Measurements from ENCODE around the gene TGM3. TPM values are rescaled to one million over a fixed set of nuclear protein-coding genes. Genes with fewer than 3 reads are reported as not detected.

TGM3 gene
- total RNA-seq, 1 donor = not detected

DNA sequence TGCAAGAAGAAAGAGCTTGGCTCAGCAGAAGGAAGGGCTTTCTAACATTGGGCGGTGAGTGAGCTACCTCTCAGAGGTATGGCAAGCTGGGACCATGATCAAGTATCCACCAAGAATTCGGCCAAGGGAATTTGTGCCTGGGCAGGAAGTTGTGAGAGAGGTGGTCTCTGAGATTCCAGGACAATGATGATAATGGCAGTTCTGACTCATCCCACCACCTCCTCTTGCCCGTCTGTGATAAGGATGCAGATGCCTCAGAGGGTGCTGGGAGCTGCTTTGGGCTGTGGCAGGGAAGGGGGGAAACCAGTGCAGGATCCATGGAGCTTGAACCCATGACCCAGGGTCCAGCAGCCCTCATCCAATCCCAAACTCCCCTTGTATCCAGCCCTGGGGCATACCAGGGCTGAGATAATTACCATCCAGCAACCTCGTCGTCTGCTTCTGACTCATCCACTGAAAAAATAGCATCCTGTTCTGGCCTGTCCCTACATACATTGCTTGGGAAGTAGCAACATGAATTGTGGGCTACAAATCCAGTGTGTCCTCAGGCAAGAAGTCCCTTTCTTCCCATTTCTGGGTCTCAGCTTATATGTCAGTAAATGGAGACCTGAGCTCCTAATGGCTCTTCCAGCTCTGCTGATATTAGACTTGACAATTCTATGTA lies 90.8 kb downstream of the TGM3 start:
- DNase-seq (ENCODE audit: low read depth) = peak; percentile 6
- no peak overlapping the region for H3K4me3 ChIP-seq (ENCODE audit: low read depth, low read length)
- TF ChIP-seq, protein P1, sequence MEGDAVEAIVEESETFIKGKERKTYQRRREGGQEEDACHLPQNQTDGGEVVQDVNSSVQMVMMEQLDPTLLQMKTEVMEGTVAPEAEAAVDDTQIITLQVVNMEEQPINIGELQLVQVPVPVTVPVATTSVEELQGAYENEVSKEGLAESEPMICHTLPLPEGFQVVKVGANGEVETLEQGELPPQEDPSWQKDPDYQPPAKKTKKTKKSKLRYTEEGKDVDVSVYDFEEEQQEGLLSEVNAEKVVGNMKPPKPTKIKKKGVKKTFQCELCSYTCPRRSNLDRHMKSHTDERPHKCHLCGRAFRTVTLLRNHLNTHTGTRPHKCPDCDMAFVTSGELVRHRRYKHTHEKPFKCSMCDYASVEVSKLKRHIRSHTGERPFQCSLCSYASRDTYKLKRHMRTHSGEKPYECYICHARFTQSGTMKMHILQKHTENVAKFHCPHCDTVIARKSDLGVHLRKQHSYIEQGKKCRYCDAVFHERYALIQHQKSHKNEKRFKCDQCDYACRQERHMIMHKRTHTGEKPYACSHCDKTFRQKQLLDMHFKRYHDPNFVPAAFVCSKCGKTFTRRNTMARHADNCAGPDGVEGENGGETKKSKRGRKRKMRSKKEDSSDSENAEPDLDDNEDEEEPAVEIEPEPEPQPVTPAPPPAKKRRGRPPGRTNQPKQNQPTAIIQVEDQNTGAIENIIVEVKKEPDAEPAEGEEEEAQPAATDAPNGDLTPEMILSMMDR (IDR thresholded peaks at IDR 0.05; ENCODE audit: insufficient read depth, low read depth, low read length) = no peak

DNA sequence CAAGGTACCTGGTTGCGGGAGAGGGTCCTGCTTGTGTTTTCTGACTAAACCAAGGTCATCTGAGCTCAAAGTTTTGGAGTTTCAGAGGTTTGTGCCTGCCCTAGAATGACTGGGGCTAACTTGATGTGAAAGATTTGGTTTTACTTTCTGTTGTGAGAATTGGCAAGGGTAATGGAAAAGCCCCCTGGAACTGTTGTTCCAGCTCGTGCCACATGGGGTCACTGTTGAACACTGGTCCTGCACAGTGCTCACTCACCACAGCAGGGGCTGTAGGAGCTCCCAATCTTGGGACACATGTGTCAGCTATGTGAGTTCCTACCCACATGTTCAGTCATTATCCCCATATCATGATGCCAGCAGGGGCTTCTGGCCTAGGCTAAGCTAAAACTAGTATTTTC lies 91.4 kb downstream of the TGM3 start:
- no peak overlapping the region for H3K4me3 ChIP-seq (ENCODE audit: low read depth, low read length)
- TF ChIP-seq, protein P1 (IDR thresholded peaks at IDR 0.05; ENCODE audit: insufficient read depth, low read depth, low read length) = peak; percentile 41
- DNase-seq (ENCODE audit: low read depth) = peak; percentile 16

DNA sequence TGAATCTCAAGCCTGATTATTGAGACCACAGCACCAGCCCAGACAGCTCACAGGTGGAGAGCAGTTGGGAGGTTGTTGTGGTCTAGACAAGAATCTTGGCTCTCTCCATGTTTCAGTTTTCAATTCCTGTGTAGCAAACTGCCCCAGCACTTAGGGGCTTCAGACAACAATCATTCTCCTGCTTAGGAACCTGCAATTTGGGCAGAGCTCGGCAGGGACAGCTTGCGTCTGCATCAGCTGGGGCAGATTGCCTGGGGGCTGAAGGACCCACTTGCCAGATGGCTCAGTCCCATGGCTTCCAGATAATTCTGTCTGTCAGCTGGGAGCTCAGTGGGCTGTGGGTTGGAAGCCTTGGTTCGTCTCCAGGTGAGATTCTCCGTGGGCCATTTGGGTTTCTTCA lies 91.8 kb downstream of the TGM3 start:
- DNase-seq (ENCODE audit: low read depth) = no peak
- no peak overlapping the region for H3K4me3 ChIP-seq (ENCODE audit: low read depth, low read length)
- TF ChIP-seq, protein P1 (IDR thresholded peaks at IDR 0.05; ENCODE audit: insufficient read depth, low read depth, low read length) = no peak

Other genes starting within 250 kb of the TGM3 start
- gene STK35, start 194.2 kb upstream of the TGM3 start, total RNA-seq = 17.7 and 20.3 TPM in 2 replicates
- not detected in 2 replicates for gene TGM6, start 84.9 kb downstream of the TGM3 start, total RNA-seq
- gene SNRPB, start 174.8 kb downstream of the TGM3 start, total RNA-seq = 146 and 153 TPM in 2 replicates
- gene ZNF343, start 212.9 kb downstream of the TGM3 start, total RNA-seq = 10.4 and 11.3 TPM in 2 replicates
- gene TMC2, start 240.6 kb downstream of the TGM3 start, total RNA-seq = not detected in 2 replicates